A549 (cell line): Measurements from ENCODE around the gene TEX22.
A peak's percentile ranks its signal among the peaks of the same experiment; 100 is the strongest.

Experiments used
- CTCF ChIP-seq: fragments of >200 bp; sonication (Bioruptor Twin); formaldehyde crosslinking; IDR thresholded peaks from 3 replicates; pipeline ENCODE4 v1.5.1; 2016
- EP300 ChIP-seq, 2 experiments: fragments of >200 bp; sonication (Bioruptor Twin); formaldehyde crosslinking; IDR thresholded peaks; 2 replicates in 1 of 2; 3 replicates in 1 of 2; pipeline ENCODE4 v1.6.1; 2016 to 2017
- HDAC2 ChIP-seq: fragments of 200-600 bp; sonication (generic); IDR thresholded peaks from 2 replicates; pipeline ENCODE4 v1.6.1; 2016
- KDM5A ChIP-seq: fragments of 200-600 bp; sonication (generic); IDR thresholded peaks from 2 replicates; pipeline ENCODE4 v1.6.1; 2016; ENCODE audit warnings: antibody characterized with exemption, mild to moderate bottlenecking
- PBX3 ChIP-seq: IDR thresholded peaks from 2 replicates; pipeline ENCODE4 v1.6.1; 2012
- POLR2A ChIP-seq: IDR thresholded peaks from 2 replicates; pipeline ENCODE4 v1.6.1; 2012; ENCODE audit warnings: mild to moderate bottlenecking, low read length
- RAD21 ChIP-seq, 2 experiments: fragments of >200 bp in 1 of 2; sonication (Bioruptor Twin) in 1 of 2; formaldehyde crosslinking in 1 of 2; IDR thresholded peaks in 1 of 2; conservative IDR thresholded peaks in 1 of 2; 2 replicates in 1 of 2; 3 replicates in 1 of 2; pipeline ENCODE4 v1.6.1; 2012 to 2018; ENCODE audit warnings: inconsistent platforms in 1 of 2
- SMC3 ChIP-seq: fragments of >200 bp; sonication (Bioruptor Twin); formaldehyde crosslinking; IDR thresholded peaks from 3 replicates; pipeline ENCODE4 v1.6.1; 2018; ENCODE audit warnings: inconsistent platforms
- USF2 ChIP-seq: fragments of 450-650 bp; IDR thresholded peaks from 2 replicates; pipeline ENCODE4 v1.6.1; 2014; ENCODE audit warnings: antibody characterized with exemption

GRCh38 chr14:105439710-105440553 lies 41.6 kb downstream of the TEX22 start:
- TF ChIP-seq EP300 (IDR thresholded peaks at IDR 0.05) (no peak), USF2 (no peak), PBX3 (no peak), HDAC2 (no peak), POLR2A (no peak), KDM5A (no peak), RAD21 (conservative IDR thresholded peaks at IDR 0.05 in 1 of 2, IDR thresholded peaks at IDR 0.05 in 1 of 2) (peak; percentile 23 to 36; a peak in 2 of 5 replicates), CTCF (peak; percentile 46), SMC3 (peak; percentile 32; the same call in 2 of the 3 replicates)
